NCI-H526 (cell line): ENCODE measurements around the gene C3AR1.
"Not testable (repeated sequence)": the region's sequence is repeated elsewhere in the genome, so short reads cannot be mapped to it uniquely, and the experiment has no call there.

ENCODE experiments used
- DNase-seq, 2 experiments: peaks; one replicate each; lab custom pipeline; 2025; lab: John Stamatoyannopoulos, UW

C3AR1 gene

GRCh38 chr12:8065991-8066594, at the start of gene C3AR1:
C3AR1 (minus strand) TSS chr12:8066359; CDS start chr12:8060185, 6,174 bp downstream.
- DNase-seq: no peak

DNA sequence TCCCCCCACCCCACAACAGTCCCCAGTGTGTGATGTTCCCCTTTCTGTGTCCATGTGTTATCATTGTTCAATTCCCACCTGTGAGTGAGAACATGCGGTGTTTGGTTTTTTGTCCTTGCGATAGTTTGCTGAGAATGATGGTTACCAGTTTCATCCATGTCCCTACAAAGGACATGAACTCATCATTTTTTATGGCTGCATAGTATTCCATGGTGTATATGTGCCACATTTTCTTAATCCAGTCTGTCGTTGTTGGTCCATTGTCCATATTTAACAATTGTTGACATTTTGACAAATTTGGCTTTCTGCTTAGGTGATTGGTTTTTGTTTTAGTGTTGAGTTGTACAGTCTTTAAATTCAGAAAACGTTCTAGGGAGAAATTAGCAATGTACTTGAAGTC, 47.0 kb upstream of the C3AR1 start:
- not testable (repeated sequence) for DNase-seq

DNA sequence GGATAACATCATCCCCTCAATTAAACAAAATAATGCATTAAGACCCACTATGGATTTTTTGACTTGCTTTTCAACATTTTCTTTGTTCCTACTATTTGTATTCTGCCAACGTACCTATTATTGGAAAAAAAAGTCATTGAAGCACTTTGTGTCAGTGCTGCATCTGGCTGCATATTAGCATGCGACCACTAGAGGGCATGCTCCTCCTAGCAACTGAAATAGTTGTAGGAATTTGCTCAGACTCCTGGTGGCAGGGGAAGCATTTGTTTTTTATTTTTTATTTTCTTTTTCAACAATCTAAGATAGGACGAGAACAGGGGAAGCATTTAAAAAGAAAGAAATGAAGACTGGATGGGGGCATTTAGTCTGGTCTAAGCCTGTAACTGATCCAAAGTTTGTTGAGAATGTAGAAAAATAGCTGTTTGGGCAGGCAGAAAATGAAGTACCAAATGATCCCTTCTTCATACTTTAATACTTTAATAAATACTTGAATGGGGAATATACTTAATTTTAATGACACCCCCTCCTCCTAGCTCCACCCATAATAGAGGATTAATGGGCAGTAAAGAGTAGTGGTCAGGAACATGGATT, 42.7 kb upstream of the C3AR1 start:
- DNase-seq: peak; percentile 33 to 76

DNA sequence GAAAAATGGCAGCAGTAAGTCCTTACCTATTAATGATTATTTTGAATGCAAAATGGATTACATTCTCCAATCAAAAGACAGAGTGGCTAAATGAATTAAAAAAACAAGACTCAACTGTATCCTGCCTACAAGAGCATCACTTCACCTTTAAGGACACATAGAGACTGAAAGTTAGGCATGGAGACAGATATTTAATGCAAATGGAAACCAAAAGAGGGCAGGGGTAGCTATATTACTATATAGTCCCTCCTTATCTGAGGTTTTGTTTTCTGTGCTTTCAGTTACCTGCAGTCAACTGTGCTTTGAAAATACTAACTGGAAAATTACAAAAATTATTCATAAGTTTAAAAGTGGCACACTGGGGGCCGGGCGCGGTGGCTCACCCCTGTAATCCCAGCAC, 33.1 kb upstream of the C3AR1 start:
- no peak for DNase-seq

GRCh38 chr12:8096281-8096915, 30.2 kb upstream of the C3AR1 start:
- DNase-seq: no peak

GRCh38 chr12:8093291-8093690, 27.1 kb upstream of the C3AR1 start:
- no peak for DNase-seq

DNA sequence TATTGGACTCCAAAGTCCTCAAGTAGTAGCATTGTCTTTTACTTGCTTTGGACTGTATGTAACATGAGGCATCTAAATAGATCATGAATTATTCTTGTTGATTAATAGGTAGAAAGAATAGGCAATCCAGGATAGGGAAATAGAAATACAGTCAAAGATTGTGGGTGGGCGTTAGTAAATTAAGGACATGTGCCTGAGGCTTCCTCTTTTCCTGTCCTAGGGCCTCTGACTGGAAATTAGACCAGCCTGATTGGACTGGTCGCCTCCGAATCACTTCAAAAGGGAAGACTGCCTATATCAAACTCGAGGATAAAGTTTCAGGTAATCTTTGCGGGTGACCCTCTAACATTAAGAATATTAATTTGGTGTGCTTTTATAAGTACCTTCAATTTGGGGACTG, 23.6 kb upstream of the C3AR1 start:
- DNase-seq: no peak

GRCh38 chr12:8089277-8089676, 23.1 kb upstream of the C3AR1 start:
- not testable (repeated sequence) for DNase-seq

GRCh38 chr12:8088574-8088973, 22.4 kb upstream of the C3AR1 start:
- DNase-seq: no peak

DNA sequence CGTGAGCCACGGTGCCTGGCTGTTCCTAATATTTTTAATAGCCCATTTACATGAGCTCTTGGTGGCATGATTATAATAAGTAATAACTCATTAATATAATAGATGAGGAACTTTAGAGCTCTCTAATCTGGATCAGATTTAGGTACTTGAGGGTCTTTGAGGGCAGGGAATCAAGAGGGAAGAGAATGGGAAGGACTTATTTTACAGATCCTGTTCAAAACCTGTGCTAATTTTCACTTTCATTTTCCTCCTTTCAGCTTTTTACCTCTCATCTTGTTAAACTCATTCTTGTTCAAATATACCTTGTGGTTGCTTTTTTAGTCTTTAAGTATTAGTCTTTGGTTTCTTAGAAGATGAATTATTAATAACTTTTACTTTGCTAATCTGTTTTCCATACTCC, 21.5 kb upstream of the C3AR1 start:
- DNase-seq: no peak

- not testable (repeated sequence) for DNase-seq
Observed at GRCh38 chr12:8084351-8084750, 18.2 kb upstream of the C3AR1 start.

GRCh38 chr12:8082808-8083100, 16.6 kb upstream of the C3AR1 start:
- no peak for DNase-seq

GRCh38 chr12:8081251-8081920, 15.2 kb upstream of the C3AR1 start:
- peak; percentile 8 to 36 for DNase-seq

- no peak for DNase-seq
Observed at GRCh38 chr12:8080120-8080519, 14.0 kb upstream of the C3AR1 start.

DNA sequence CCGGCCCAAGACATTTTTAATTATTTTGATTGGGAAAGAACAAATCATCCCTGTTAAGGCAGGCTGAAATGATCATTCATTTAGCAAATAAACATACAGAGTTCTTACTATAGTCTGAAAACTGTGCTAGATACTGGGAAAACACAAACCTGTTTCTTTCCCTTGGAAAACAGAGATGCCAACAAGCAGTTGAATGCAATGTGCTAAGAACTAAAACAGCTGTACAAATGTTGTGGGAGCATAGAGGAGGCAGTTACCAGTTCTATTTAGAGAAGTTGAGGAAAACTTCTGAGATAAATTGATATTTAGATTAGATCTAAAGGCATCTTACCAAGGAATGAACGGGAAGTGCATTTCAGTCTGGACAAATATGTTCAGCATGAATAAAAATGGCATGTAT, 12.8 kb upstream of the C3AR1 start:
- no peak for DNase-seq

DNA sequence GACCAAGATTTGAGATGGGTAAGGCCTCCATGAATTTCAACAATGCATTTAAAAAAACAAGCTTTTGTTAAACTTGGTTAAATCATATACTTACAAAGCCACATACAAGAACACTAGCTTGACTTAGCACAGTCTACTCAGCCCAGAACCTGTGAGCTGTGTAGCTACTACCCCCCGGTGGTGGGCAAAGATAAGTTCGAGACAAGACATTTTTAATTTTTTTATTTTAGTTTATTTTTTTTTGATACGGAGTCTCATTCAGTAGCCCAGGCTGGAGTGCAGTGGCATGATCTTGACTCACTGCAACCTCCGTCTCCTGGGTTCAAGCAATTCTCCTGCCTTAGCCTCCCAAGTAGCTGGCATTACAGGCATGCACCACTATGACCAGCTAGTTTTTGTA, 12.2 kb upstream of the C3AR1 start:
- DNase-seq: peak; percentile 14 to 70

GRCh38 chr12:8077207-8077606, 11.0 kb upstream of the C3AR1 start:
- no peak for DNase-seq

DNA sequence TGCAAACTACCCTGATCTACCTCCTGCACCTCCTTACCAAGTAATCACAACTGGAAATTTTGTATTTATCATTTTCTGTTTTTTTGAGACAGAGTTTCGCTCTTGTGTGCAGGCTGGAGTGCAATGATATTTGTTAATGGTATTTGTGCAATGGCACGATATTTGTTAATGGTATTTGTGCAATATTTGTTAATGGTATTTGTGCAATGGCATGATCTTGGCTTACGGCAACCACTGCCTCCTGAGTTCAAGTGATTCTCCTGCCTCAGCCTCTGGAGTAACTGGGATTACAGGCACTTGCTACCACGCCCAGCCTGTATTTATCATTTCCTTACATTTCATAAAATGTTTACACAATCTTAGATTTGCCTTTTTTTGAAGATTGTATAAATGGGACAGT, 10.2 kb upstream of the C3AR1 start:
- no peak for DNase-seq

DNA sequence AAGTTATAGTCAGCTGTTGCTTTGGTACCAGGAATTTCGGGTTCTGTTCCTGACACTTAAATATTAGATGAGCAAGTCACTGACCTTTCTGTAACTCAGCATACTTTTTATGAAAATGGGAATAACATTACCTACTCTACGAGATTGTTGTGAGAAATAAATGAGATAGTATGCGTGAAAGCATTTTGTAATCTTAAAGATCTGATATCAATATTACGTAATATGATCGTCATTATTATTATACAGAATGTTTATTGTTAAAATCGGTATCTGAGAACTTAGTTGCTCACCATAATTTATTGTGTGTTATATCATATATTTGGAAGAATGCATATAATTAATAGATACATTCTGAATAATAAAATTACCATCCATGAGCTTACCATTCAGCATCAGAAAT, 9.8 kb upstream of the C3AR1 start:
- DNase-seq: no peak

- DNase-seq: not testable (repeated sequence)
Observed at GRCh38 chr12:8071820-8072219, 5.7 kb upstream of the C3AR1 start.

DNA sequence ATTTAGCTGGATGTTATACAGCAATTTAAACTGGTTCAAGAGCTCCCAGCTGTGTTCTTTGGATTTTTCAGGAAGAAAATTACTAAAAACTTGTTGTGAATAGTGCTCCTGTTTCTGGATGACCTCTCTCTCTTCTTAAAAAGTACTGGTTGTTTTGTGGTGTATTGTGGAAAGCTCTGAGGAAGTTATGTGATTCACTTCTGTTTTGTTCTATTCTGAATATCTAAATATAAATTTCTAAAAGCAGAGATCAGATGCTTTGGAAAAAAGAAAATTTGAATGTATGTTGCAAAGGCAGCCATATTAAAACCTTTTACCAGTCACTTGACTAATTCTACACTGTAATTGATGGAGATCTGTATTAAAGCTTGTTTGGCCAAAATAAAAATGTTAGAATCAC, 3.4 kb upstream of the C3AR1 start:
- no peak for DNase-seq

- no peak for DNase-seq
Observed at GRCh38 chr12:8064131-8064530, 2.0 kb downstream of the C3AR1 start.

- DNase-seq: no peak
Observed at GRCh38 chr12:8058506-8058905, 7.7 kb downstream of the C3AR1 start.
